H4 (cell line): ENCODE measurements around the gene RNF157. TPM values are rescaled to one million over a fixed set of nuclear protein-coding genes. Genes with fewer than 3 reads are reported as not detected.

Source experiments
- DNase-seq: peaks from one replicate; pipeline ENCODE4 v3.0.0-alpha.2; 2015; ENCODE audit warnings: low spot score
- total RNA-seq: library from RNA; depleted of rRNA; stranded (reverse); fragments of >200 nt; shearing (Covaris generic); gene quantifications from 2 replicates; pipeline ENCODE4 v1.2.3, GENCODE V29; 2014; rRNA removed

RNF157 gene
- 6.8 and 7.8 TPM in 2 replicates for total RNA-seq

- peak; percentile 51 for DNase-seq
These were observed at the start of gene RNF157 for GRCh38 chr17:76240461-76241203. TSS of gene RNF157 (minus strand) at chr17:76240493. CDS start at chr17:76240240, 253 bp downstream.

- no peak for DNase-seq
These were observed 41.5 kb upstream of the RNF157 start for GRCh38 chr17:76281573-76282371.

- DNase-seq, result no peak
These were observed 40.4 kb upstream of the RNF157 start for GRCh38 chr17:76280650-76281049.

GRCh38 chr17:76279742-76280287, 39.5 kb upstream of the RNF157 start:
- DNase-seq, result no peak

GRCh38 chr17:76278952-76279741, 38.9 kb upstream of the RNF157 start:
- peak; percentile 60 for DNase-seq

- DNase-seq, result no peak
These were observed 38.1 kb upstream of the RNF157 start for GRCh38 chr17:76278268-76278908.

GRCh38 chr17:76277300-76278267, 37.3 kb upstream of the RNF157 start:
- no peak for DNase-seq

- no peak for DNase-seq
These were observed 36.4 kb upstream of the RNF157 start for GRCh38 chr17:76276461-76277299.

GRCh38 chr17:76276069-76276431, 35.8 kb upstream of the RNF157 start:
- no peak for DNase-seq

GRCh38 chr17:76275382-76276068, 35.2 kb upstream of the RNF157 start:
- no peak for DNase-seq

- no peak for DNase-seq
These were observed 34.0 kb upstream of the RNF157 start for GRCh38 chr17:76274112-76274956.

GRCh38 chr17:76273445-76274111, 33.3 kb upstream of the RNF157 start:
- no peak for DNase-seq

GRCh38 chr17:76272541-76273444, 32.5 kb upstream of the RNF157 start:
- no peak for DNase-seq

- no peak for DNase-seq
These were observed 31.6 kb upstream of the RNF157 start for GRCh38 chr17:76271669-76272540.
